Erythroblast (primary cell): Measurements from ENCODE around the gene YBX1.

Experiments used
- GATA1 ChIP-seq: IDR thresholded peaks from 2 replicates; pipeline ENCODE4 v1.6.1; 2011; ENCODE audit warnings: low read depth, mild to moderate bottlenecking, control low read depth, low read length, moderate library complexity
- POLR2A ChIP-seq: IDR thresholded peaks from 2 replicates; pipeline ENCODE4 v1.6.1; 2011; ENCODE audit warnings: mild to moderate bottlenecking, low read length

GRCh38 chr1:42750041-42750440 is 67.8 kb downstream of the YBX1 start:
- TF ChIP-seq POLR2A (no peak), GATA1 (no peak)
